ACC112 (cell line): ENCODE data around the gene TSC22D2.

ENCODE experiments used
- H2AFZ ChIP-seq: fragments of 200-600 bp; sonication (generic); one replicate; pipeline ENCODE4 v1.6.0; 2017; ENCODE audit warnings: antibody characterized with exemption, low read length; ENCODE audit not compliant: unreplicated experiment
- H3K27ac ChIP-seq: fragments of 200-600 bp; sonication (generic); 2 replicates; pipeline ENCODE4 v1.5.1; 2014; ENCODE audit warnings: low read depth, mild to moderate bottlenecking, antibody characterized with exemption, low read length, moderate library complexity
- H3K27me3 ChIP-seq: fragments of 200-600 bp; sonication (generic); 2 replicates; pipeline ENCODE4 v1.6.1; 2014; ENCODE audit warnings: mild to moderate bottlenecking, antibody characterized with exemption, low read length, moderate library complexity, mixed read lengths; ENCODE audit not compliant: insufficient read depth
- H3K36me3 ChIP-seq: fragments of 200-600 bp; sonication (generic); 2 replicates; pipeline ENCODE4 v1.6.1; 2016; ENCODE audit warnings: mild to moderate bottlenecking, antibody characterized with exemption, low read length, moderate library complexity, mixed read lengths; ENCODE audit not compliant: insufficient read depth
- H3K4me1 ChIP-seq: fragments of 200-600 bp; sonication (generic); one replicate; pipeline ENCODE4 v1.6.1; 2016; ENCODE audit warnings: low read length, mixed read lengths; ENCODE audit not compliant: insufficient read depth, unreplicated experiment, control insufficient read depth
- H3K4me3 ChIP-seq: fragments of 200-600 bp; sonication (generic); 2 replicates; pipeline ENCODE4 v1.5.1; 2014; ENCODE audit warnings: mild to moderate bottlenecking, low read depth, low read length
- H3K79me2 ChIP-seq: fragments of 200-600 bp; sonication (generic); one replicate; pipeline ENCODE4 v1.6.0; 2016; ENCODE audit warnings: low read length; ENCODE audit not compliant: control insufficient read depth, unreplicated experiment, insufficient read depth

The TSC22D2 gene

GRCh38 chr3:150408221-150409124, at the start of gene TSC22D2:
Gene TSC22D2, plus strand, starts transcription at chr3:150408298. Its CDS starts 1,053 bp downstream, at chr3:150409351.
- peaks cover 13% of the 10 kb centered on the region for H3K4me1 ChIP-seq
- peaks cover 16% of the 10 kb centered on the region; the same call in 1 of the 2 replicates for H3K36me3 ChIP-seq
- H3K4me3 ChIP-seq = peak within 1 kb of the TSS; percentile 90
- peak within 1 kb of the TSS; percentile 97 for H3K27ac ChIP-seq
- peak within 1 kb of the TSS; percentile 77 for H2AFZ ChIP-seq
- no peaks in the 10 kb centered on the region for H3K27me3 ChIP-seq
- H3K79me2 ChIP-seq = peaks cover 57% of the 10 kb centered on the region

DNA sequence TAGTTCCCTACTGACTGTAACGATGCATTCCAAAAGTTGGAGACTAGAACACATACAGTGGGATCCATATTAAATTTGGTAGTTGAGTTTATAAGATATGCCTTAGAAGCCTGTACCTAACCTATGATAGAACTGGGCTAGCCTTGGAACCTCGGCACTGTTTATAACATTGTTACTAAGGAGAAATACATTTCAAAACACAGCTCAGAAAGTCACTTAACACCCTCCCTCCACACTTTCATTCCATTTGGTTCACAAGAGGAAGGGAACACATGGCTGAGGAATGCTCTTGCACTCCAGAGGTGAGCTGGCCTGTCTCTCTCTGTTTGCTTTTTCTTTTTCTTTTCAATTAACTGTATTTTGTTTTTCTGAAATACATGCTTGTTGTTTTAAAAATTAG, 48.7 kb upstream of the TSC22D2 start:
- Histone ChIP-seq H3K4me3 (no peak overlapping the region), H3K27me3 (no peaks in the 10 kb centered on the region), H3K79me2 (no peaks in the 10 kb centered on the region), H2AFZ (no peak overlapping the region), H3K36me3 (no peaks in the 10 kb centered on the region), H3K27ac (no peak overlapping the region), H3K4me1 (no peaks in the 10 kb centered on the region)

DNA sequence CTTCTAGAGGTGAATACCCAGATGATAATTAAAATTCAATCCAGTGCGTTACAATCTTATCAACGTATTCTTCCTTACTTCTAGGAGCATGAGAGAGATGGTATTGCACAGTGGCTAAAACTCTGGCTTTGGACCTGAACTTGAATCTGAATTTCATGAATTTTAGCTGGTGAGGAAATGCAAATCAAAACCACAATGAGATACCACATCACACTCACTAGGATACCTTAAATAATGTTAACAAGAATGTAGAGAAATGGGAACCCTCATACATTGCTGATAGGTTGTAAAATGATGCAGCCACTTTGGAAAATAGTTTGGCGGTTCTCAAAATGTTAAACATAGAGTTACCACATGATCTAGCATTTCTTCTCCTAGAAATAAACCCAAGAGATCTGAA, 47.1 kb upstream of the TSC22D2 start:
- H3K27me3 ChIP-seq = no peaks in the 10 kb centered on the region
- H3K4me1 ChIP-seq = peaks cover 12% of the 10 kb centered on the region
- no peaks in the 10 kb centered on the region for H3K36me3 ChIP-seq
- no peak overlapping the region for H2AFZ ChIP-seq
- H3K79me2 ChIP-seq = no peaks in the 10 kb centered on the region
- no peak overlapping the region for H3K27ac ChIP-seq
- H3K4me3 ChIP-seq = no peak overlapping the region

DNA sequence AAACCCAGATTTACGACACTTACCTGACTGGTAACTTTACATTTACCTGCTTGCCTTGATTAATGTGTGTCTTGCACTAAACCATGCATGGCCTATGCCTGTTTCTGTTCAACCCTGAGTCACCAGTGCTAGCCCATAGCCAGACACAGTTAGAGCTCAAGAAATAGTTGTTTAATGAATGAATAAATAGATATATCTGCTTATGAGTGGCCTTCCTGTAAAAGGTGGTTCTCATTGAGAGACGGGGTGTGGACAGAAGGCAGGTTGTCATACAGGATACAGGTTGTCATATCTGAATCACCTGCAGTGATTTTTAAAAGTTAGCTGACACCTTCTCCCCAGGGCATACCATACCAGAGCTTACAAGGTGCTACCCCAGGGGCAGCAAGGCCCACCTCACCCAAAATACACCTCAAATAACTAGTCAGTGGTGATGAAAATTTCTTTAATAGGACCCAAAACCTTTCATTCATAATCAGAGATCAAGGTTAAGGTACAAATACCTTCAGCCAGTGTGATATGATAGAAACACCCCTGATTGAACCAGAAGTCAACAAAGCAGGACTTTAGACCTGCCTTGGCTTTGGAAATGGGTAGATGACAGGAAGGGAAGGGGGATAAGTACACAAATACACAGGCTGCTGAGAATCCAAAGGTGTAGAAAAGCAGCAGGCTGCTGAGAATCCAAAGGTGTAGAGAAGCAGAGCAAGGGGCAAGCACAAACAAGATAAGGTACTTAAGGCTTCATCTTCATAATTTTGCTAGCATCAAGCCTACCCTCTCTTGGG, 45.4 kb upstream of the TSC22D2 start:
- Histone ChIP-seq H3K36me3 (no peaks in the 10 kb centered on the region), H3K4me3 (no peak overlapping the region), H2AFZ (no peak overlapping the region), H3K4me1 (peaks cover 14% of the 10 kb centered on the region), H3K27me3 (no peaks in the 10 kb centered on the region), H3K27ac (no peak overlapping the region), H3K79me2 (no peaks in the 10 kb centered on the region)

- no peaks in the 10 kb centered on the region for H3K36me3 ChIP-seq
- H3K27me3 ChIP-seq = no peaks in the 10 kb centered on the region
- H2AFZ ChIP-seq = no peak overlapping the region
- no peak overlapping the region for H3K27ac ChIP-seq
- H3K79me2 ChIP-seq = no peaks in the 10 kb centered on the region
- H3K4me1 ChIP-seq = peaks cover 14% of the 10 kb centered on the region
- H3K4me3 ChIP-seq = no peak overlapping the region
Measured at GRCh38 chr3:150363420-150363819, 44.7 kb upstream of the TSC22D2 start.

- H3K79me2 ChIP-seq = no peaks in the 10 kb centered on the region
- peak overlapping the region; percentile 37; the same call in 1 of the 2 replicates for H3K27ac ChIP-seq
- peaks cover 25% of the 10 kb centered on the region for H3K4me1 ChIP-seq
- no peaks in the 10 kb centered on the region for H3K27me3 ChIP-seq
- H3K4me3 ChIP-seq = no peak overlapping the region
- H3K36me3 ChIP-seq = no peaks in the 10 kb centered on the region
- peak overlapping the region; percentile 79 for H2AFZ ChIP-seq
Measured at GRCh38 chr3:150365132-150365604, 42.9 kb upstream of the TSC22D2 start.

DNA sequence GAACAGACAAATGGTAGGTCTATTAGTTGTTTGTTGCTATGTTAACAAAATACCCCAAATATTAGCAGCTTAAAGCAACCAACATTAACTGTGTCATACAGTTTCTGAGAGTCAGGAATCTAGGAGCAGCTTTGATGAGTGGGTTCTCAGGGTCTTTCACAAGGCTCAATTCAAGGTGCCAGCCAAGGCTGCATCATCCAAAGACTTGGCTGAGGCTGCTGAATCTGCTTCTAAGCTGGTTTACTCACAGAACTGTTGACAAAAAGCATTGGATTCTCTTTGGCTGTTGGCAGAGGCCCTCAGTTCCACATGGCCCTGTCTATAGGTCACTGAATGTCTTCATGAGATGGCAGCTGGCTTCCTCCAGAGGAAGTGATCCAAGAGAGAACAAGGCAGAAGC, 40.3 kb upstream of the TSC22D2 start:
- Histone ChIP-seq H3K4me1 (peaks cover 39% of the 10 kb centered on the region), H3K79me2 (peaks cover 10% of the 10 kb centered on the region), H3K27me3 (no peaks in the 10 kb centered on the region), H3K4me3 (no peak overlapping the region), H2AFZ (no peak overlapping the region), H3K27ac (no peak overlapping the region), H3K36me3 (no peaks in the 10 kb centered on the region)

- Histone ChIP-seq H3K27me3 (no peaks in the 10 kb centered on the region), H3K27ac (peak overlapping the region; percentile 90), H3K4me1 (peaks cover 45% of the 10 kb centered on the region), H3K4me3 (peak overlapping the region; percentile 81), H3K36me3 (no peaks in the 10 kb centered on the region), H3K79me2 (peaks cover 10% of the 10 kb centered on the region), H2AFZ (no peak overlapping the region)
Measured at GRCh38 chr3:150370122-150370602, 37.9 kb upstream of the TSC22D2 start.

GRCh38 chr3:150370999-150371398, 37.1 kb upstream of the TSC22D2 start:
- no peaks in the 10 kb centered on the region for H3K27me3 ChIP-seq
- H3K4me1 ChIP-seq = peaks cover 45% of the 10 kb centered on the region
- peak overlapping the region; percentile 81 for H3K4me3 ChIP-seq
- no peak overlapping the region for H2AFZ ChIP-seq
- H3K27ac ChIP-seq = peak overlapping the region; percentile 90
- no peaks in the 10 kb centered on the region for H3K36me3 ChIP-seq
- peaks cover 10% of the 10 kb centered on the region for H3K79me2 ChIP-seq

GRCh38 chr3:150371741-150372254, 36.3 kb upstream of the TSC22D2 start:
- Histone ChIP-seq H3K4me1 (peaks cover 51% of the 10 kb centered on the region), H2AFZ (no peak overlapping the region), H3K4me3 (peak overlapping the region; percentile 81), H3K36me3 (no peaks in the 10 kb centered on the region), H3K27me3 (no peaks in the 10 kb centered on the region), H3K79me2 (peaks cover 10% of the 10 kb centered on the region), H3K27ac (peak overlapping the region; percentile 90)
